HG03354 (cell line): Measurements from ENCODE around the gene NPY.
A peak's percentile ranks its signal among the peaks of the same experiment; 100 is the strongest.

Experiments used
- ATAC-seq: cut with Tn5 transposase; IDR thresholded peaks from one replicate; pipeline ENCODE4 v1.9.1; 2021; ENCODE audit warnings: mild to moderate bottlenecking; ENCODE audit not compliant: unreplicated experiment, poor library complexity, severe bottlenecking

The NPY gene

DNA sequence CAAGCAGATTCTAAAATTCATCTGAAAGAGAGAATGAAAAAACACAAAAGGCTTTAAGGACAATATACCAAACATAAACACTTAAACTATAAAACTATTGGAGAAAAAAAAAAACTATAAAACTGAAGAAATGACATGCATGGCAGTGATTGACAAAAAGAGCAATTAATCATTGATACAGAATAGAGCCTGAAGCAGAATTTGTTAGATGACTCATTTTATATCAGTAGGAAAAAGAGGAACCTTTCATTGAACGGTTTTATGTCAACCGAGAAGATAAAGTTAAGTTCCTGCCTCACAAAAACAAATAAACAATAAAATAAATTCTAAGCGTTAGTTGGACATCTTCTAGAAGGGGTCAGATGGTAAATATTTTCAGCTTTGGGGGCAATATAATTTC is 23.3 kb downstream of the NPY start:
- ATAC-seq = no peak

DNA sequence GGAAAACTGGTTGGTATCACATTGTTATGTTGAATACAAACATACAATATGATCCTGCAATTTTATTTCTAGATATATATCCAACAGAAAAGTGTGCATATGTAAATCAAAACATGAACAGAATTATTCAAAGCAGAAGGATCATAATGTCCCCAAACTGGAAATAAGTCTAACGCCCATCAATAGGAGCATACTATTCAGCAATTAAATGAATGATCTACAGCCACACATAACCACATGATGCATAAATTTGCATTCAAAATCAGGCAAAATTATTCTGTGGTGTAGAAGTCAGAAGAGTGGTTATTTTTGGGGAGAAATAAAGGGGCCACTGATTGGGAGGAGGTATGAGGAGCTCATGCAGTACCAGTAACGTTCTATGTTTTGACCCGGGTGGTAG is 28.6 kb downstream of the NPY start:
- no peak for ATAC-seq

DNA sequence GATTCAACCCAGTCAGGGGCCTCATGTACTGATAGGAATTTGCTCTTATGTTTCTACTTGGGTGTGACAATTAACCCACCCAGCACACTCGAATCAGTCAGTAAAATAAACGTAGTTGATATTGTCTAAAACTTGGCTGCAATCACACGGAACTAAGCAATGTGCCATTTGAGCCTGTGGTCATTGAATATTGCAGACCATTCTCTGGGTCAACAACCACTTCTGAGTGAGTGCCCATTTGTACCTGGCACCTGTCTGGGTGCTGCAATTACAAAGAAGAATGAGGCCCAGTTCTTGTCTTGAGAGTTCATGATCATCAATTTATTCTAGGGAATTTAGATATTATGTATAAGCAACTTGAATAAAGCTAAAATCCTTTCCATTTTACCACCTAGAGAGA is 29.8 kb downstream of the NPY start:
- no peak for ATAC-seq

DNA sequence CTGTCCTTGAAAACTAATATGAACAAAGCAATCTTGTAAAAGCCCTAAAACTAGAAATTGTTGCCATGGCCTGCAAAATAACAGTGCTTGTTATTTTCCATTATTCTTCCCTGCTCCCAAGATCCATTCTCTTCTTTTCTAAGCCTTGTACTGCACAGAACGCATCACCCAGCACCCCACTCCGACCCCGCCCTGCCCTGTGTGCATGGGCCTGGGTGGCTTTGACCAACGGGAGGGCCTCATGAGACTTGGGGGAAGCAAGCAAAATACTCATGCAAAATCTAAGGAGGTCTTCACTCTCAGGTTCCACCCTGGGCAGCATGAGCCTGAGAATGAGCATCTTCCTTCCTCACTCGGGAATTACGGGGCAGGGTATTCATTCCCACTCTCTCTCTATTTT is 32.4 kb downstream of the NPY start:
- ATAC-seq = no peak

DNA sequence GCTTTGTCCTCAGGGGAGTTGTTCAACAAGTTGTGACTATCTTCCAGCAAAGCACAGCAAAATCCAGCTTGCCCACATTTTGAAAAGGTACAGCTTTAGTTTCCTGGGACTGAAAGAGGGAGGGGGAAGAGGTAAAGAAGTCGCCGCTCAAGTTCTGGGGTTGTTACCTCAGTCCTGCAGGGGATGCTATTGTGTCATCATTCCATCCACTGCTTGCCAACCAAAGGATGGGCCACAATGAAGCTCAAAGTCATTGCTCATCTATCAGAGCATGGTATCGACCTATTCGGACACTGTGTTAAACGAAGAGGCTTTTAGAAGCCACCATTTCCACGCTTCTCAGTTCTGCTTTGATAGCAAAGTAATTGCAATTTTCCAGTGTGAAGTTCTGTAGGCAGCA is 34.3 kb downstream of the NPY start:
- no peak for ATAC-seq

DNA sequence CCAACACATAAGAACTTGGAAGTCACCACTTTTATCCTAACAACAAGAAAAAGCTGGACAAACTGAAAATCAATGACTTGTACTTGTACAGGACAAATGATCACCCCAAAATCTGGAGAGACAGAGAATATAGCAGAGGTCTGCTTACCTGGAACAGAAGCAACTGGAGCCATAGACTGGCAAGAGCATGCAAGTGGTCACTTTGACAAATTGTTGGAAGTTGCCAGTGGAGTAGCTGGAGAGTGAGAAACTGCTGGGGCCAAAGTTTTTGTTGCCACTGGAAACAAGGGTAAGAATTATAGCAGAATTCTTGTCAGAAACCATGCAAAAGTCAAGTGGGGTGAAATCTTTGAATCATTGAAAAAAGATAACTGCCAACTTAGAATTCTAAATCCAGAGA is 35.2 kb downstream of the NPY start:
- no peak for ATAC-seq

DNA sequence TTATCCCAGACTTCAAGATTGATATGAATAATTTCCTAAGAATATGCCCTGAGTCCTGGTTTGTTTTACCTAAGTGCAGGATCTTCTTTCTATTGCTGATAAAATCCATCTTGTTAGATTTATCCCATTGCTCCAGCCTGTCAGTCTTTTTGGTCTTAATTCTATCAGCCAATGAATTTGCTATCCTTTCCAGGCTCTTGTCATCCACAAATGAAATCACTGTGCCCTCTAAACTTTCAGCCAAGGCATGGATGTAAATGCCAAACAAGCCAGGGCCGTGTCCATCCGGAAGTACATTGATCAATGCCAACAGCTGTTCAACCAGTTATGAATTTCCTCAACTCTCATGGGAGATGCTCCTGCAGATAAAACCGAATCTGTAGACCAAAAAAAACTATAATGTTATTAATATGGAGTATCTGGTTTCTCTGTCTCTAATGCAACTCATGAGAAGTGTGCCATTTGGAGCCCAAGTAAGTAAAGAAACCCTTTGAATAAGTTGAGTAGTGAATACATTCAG is 40.0 kb downstream of the NPY start:
- no peak for ATAC-seq

DNA sequence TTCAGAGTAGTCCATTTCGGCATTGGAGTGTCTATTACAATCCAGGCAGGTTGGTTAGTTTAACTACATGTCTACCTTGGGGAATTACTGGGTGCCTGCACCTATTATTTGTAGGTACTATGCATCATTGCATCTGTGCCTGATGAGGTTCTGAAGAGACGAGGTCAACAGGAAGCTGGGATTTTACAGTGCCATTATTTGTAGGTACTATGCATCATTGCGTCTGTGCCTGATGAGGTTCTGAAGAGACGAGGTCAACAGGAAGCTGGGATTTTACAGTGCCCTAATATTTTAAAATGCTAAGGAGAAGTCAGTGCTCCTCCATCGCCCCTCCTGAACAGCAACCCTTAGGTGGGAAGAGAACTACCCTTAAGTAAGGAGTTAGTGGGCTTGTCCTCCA is 41.7 kb downstream of the NPY start:
- peak; percentile 84 for ATAC-seq

DNA sequence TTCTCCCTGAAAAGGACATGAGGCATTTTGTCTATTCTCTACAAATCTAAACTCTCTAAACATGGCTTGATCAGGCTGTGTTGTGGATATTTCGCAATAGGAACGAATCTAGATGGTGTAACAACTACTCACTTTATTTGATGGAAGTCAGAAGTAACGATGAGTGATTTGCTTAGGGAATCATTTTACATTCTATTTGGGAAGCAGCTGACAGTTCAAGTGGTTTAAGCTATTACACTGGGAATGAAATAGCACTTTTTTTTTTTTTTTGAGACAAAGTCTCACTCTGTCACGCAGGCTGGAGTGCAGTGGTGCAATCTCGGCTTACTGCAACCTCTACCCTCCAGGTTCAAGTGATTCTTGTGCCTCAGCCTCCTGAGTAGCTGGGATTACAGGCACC is 44.1 kb downstream of the NPY start:
- no peak for ATAC-seq

DNA sequence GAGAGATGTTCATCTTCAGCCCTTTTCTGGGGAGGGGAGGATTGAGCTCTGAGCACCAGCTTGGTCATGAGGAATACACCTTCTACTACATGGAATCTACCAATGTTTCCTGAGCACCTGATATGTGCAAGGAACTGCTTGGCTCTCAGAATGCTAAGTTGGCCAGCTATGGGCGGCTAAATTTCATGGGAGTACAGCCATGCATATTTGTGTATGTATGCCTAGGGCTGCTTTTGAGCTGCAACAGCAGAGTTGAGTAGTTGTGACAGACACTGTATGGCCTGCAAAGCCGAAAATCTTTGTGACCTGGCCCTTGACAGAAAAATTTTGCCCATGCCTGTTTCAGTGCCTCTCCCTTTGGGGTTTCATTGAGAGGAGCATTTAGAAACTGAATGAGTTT is 44.9 kb downstream of the NPY start:
- ATAC-seq = no peak

DNA sequence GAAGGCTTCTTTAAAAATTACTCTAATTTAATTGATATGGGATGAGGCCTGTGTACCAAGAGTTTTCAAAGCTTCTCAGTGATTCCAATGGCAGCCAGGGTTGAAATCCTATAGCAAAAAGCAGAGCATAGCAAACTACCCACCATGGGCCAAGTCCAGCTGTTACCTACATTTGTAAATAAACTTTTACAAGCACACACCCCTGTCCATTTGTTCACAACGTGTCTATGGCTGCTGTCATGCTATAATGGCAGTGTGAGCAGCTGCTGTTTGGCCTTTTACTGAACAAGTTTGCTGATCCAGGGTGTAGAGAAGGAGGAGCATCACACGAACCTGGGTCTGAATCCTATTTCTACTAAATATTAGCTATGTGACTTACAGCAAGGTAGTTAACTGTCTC is 50.0 kb downstream of the NPY start:
- no peak for ATAC-seq

DNA sequence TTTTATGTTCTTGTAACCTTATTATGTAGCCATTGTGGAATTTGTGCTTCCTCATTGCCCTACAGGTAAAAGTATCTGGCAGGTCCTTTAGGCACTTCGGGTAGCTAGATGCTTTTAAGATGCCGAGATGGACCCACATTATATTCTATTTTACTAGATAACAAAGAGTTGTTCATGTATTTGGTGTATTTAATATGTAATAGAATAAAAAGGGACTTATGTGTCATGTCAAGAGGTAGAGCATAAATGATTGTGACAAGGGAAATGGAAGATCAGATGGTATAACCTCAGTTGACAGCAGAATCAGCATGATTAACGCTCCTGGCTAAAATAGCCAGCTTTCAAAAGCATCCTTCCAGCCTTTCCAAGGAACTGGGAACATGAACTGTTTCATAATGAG is 50.6 kb downstream of the NPY start:
- ATAC-seq = no peak

DNA sequence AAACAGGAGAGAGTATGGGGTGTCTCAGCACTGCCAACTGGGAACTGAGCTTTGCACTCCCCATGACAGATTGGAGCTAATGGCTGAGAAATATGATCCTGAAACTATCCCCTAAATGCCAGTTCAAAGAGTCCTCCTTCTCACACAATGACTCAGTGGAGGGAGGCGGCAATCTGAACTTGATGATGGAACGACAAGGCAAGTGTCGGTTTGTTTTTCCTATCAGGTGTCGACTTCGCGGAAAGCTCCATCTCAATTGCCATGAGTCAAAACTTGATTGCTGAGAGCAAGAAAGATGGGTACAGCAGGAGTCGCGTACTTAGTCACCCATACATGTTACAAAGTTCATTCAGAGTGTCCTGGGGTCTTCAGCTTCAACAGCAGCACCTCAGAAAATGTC is 52.5 kb downstream of the NPY start:
- no peak for ATAC-seq

DNA sequence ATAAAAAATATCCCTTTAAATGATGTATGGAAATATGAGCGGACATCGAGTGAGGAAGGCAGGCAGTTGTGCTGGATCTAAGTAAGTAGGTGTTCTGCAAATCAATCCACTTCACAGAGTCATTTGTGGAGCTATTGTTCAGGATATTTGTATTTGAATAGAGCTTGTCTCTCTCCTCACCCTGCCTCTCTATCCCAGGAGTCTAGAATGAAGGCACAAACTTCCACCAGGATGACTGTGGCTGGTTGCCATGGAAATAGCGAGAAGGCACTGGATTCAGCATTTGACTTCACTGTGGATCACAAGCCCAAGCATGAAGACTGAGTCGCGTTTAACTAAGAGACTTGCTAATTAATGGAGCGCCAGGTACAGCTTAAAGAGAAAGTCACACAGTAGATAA is 53.2 kb downstream of the NPY start:
- no peak for ATAC-seq

DNA sequence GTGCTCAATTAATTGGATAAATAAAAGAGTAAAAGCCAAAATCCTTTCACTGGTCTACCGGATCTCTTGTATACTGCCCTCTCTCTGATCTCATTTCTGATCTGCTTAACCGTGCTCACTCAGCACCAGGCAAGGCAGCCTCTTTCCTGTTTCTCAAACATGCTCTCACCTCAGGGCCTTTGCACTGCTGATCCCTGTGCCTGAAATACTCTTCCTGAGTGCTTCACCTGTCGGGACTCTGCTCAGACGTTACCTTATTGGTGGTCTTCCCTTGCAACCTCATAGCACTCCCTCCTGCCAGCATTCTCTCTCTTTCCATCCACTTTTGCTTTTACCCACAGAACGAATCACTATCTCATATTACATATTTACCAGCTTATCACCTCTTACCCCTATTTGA is 55.6 kb downstream of the NPY start:
- no peak for ATAC-seq

DNA sequence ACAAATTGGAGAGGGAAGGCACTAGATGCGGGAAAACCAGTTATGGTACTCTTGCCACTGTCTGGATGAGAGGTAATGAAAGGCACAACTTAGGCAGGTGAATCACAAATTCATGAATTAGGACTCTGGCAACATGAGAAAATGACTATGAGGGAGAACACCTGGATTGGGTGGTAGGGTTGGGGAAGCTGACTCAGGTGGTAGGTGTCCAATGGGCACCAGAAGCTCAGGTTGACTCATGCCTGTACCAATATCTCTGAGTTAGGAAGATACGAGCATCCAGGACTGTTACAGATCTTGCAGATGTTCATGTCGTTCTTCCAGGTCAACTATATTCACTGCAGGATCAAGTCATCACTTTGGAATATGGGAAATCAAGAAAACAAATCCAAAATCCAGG is 56.7 kb downstream of the NPY start:
- ATAC-seq = no peak
